Prostate gland (tissue), 2 donors: ENCODE data around the gene PXN.

Experiments
- POLR2A ChIP-seq: fragments of 450-650 bp; IDR thresholded peaks from one replicate; pipeline ENCODE4 v1.6.1; 2016; ENCODE audit warnings: antibody characterized with exemption, mild to moderate bottlenecking
- TF ChIP-seq, protein P1 (sequence below), 4 experiments: fragments of 200-600 bp in 2 of 4; fragments of 450-650 bp in 2 of 4; sonication (generic) in 2 of 4; IDR thresholded peaks; 1 replicate in 3 of 4; 2 replicates in 1 of 4; pipeline ENCODE4 v1.5.1; 2016 to 2019; ENCODE audit warnings: antibody characterized with exemption in 4 of 4, mild to moderate bottlenecking in 2 of 4, moderate library complexity in 2 of 4

- no peak for TF ChIP-seq POLR2A
- TF ChIP-seq, protein P1, sequence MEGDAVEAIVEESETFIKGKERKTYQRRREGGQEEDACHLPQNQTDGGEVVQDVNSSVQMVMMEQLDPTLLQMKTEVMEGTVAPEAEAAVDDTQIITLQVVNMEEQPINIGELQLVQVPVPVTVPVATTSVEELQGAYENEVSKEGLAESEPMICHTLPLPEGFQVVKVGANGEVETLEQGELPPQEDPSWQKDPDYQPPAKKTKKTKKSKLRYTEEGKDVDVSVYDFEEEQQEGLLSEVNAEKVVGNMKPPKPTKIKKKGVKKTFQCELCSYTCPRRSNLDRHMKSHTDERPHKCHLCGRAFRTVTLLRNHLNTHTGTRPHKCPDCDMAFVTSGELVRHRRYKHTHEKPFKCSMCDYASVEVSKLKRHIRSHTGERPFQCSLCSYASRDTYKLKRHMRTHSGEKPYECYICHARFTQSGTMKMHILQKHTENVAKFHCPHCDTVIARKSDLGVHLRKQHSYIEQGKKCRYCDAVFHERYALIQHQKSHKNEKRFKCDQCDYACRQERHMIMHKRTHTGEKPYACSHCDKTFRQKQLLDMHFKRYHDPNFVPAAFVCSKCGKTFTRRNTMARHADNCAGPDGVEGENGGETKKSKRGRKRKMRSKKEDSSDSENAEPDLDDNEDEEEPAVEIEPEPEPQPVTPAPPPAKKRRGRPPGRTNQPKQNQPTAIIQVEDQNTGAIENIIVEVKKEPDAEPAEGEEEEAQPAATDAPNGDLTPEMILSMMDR (IDR thresholded peaks at IDR 0.05): no peak
Observed at GRCh38 chr12:120267736-120268135, 2.2 kb upstream of the PXN start.
